GM12878 (cell line): ENCODE measurements around the gene MPEG1. TPM values are rescaled to one million over a fixed set of nuclear protein-coding genes. Genes with fewer than 3 reads are reported as not detected.

Experiments used
- ATAC-seq: fragments of 200-7000 bp; cut with Tn5 transposase; 3 replicates; pipeline ENCODE4 v1.9.1; 2020; ENCODE audit warnings: mild to moderate bottlenecking, moderate library complexity
- BruUV-seq: library from RNA; stranded (reverse); fragments of 400-500 nt; replicated peaks from 2 replicates; lab custom pipeline; 2021; lab: Mats Ljungman, UMichigan
- CTCF ChIA-PET: fragments of 300-600 bp; sonication (Branson Sonifier 250); formaldehyde crosslinking; extraction: SDS; loops from one replicate; lab custom pipeline; 2021; ENCODE audit warnings: inconsistent platforms; lab: Yijun Ruan, JAX
- POLR2A ChIA-PET: fragments of 350-600 bp; formaldehyde crosslinking; extraction: SDS; loops from one replicate; lab custom pipeline; 2021; ENCODE audit warnings: inconsistent platforms; lab: Charles Lee
- RAD21 ChIA-PET: fragments of 300-600 bp; sonication (Branson Sonifier 250); formaldehyde crosslinking; loops from one replicate; lab custom pipeline; 2023; ENCODE audit warnings: antibody characterized with exemption; ENCODE audit not compliant: unreplicated experiment; lab: Charles Lee
- SMC1A ChIA-PET: fragments of 300-600 bp; sonication (Branson Sonifier 250); formaldehyde crosslinking; loops from one replicate; lab custom pipeline; 2023; ENCODE audit not compliant: unreplicated experiment, uncharacterized antibody; lab: Charles Lee
- DNase-seq: peaks from one replicate; pipeline ENCODE4 v3.0.0-alpha.2; 2011; ENCODE audit warnings: low read depth, low spot score
- FAIRE-seq: peaks from 3 replicates; lab custom pipeline; 2011; peaks lifted over from hg19 to GRCh38; lab: Jason Lieb, UNC
- H2AFZ ChIP-seq: 2 replicates; pipeline ENCODE4 v1.6.0; 2011; ENCODE audit warnings: low read depth, low read length, control low read depth; ENCODE audit not compliant: control insufficient read depth
- H3K27ac ChIP-seq: 2 replicates; pipeline ENCODE4 v1.5.1; 2011; ENCODE audit warnings: control low read depth; ENCODE audit not compliant: control insufficient read depth, insufficient read depth
- H3K27me3 ChIP-seq, 2 experiments: replicated peaks in 1 of 2; 2 replicates each; pipeline versions ENCODE4 v1.6.0 to v1.6.1; 2011; ENCODE audit warnings: low read length in 1 of 2; ENCODE audit not compliant: control insufficient read depth in 2 of 2, insufficient read depth in 2 of 2
- H3K36me3 ChIP-seq, 2 experiments: 2 replicates each; pipeline ENCODE4 v1.5.1; 2011; ENCODE audit warnings: low read length in 1 of 2; ENCODE audit not compliant: control insufficient read depth in 2 of 2, insufficient read depth in 2 of 2
- H3K4me1 ChIP-seq: 2 replicates; pipeline ENCODE4 v1.6.1; 2011; ENCODE audit warnings: mild to moderate bottlenecking, low read length, moderate library complexity, mixed read lengths; ENCODE audit not compliant: control insufficient read depth, insufficient read depth
- H3K4me2 ChIP-seq: 2 replicates; pipeline ENCODE4 v1.6.0; 2011; ENCODE audit warnings: control low read depth; ENCODE audit not compliant: control insufficient read depth, insufficient read depth
- H3K4me3 ChIP-seq: fragments of 200-600 bp; sonication (generic); 2 replicates; pipeline ENCODE4 v1.5.1; 2016
- H3K79me2 ChIP-seq: 2 replicates; pipeline ENCODE4 v1.6.0; 2011; ENCODE audit warnings: low read length; ENCODE audit not compliant: control insufficient read depth, insufficient read depth
- H3K9ac ChIP-seq: 2 replicates; pipeline ENCODE4 v1.8.0; 2011; ENCODE audit warnings: low read length, control low read depth, mixed read lengths; ENCODE audit not compliant: control insufficient read depth, insufficient read depth
- H3K9me3 ChIP-seq: replicated peaks from 3 replicates; pipeline ENCODE4 v1.5.1; 2011; ENCODE audit warnings: mild to moderate bottlenecking, low read length; ENCODE audit not compliant: control insufficient read depth, insufficient read depth
- H4K20me1 ChIP-seq: 2 replicates; pipeline ENCODE4 v1.6.0; 2011; ENCODE audit not compliant: control insufficient read depth, insufficient read depth
- ETV6 ChIP-seq, 2 experiments: fragments of 450-650 bp in 1 of 2; IDR thresholded peaks in 1 of 2; conservative IDR thresholded peaks in 1 of 2; 2 replicates each; pipeline ENCODE4 v1.6.1; 2014; ENCODE audit warnings: antibody characterized with exemption in 1 of 2, borderline replicate concordance in 1 of 2, low read depth in 1 of 2, mild to moderate bottlenecking in 1 of 2, moderate library complexity in 1 of 2
- KDM1A ChIP-seq: fragments of 200-600 bp; sonication (generic); IDR thresholded peaks from 2 replicates; pipeline ENCODE4 v1.6.1; 2016; ENCODE audit warnings: borderline replicate concordance
- POLR2AphosphoS2 ChIP-seq: IDR thresholded peaks from 2 replicates; pipeline ENCODE4 v1.6.1; 2011; ENCODE audit warnings: low read depth, mild to moderate bottlenecking, low read length, improper control_type of control experiment, moderate library complexity
- WGBS: methylation state at CpG from one replicate; pipeline ENCODE4 v1.1.6; 2016; ENCODE audit warnings: low lambda C conversion rate; ENCODE audit not compliant: insufficient replicate concordance, insufficient coverage; ENCODE audit errors: missing lambda C conversion rate; 5-methylcytosine and 5-hydroxymethylcytosine counted together
- in situ Hi-C: fragments of 300-500 bp; cut with MboI; formaldehyde crosslinking; loops from 9 replicates; pipeline ENCODE4 v1.14.3; 2018; ENCODE audit warnings: mixed read lengths
- intact Hi-C: fragments of 100-400 bp; cut with micrococcal nuclease; formaldehyde crosslinking; loops from one replicate; pipeline ENCODE4 v1.14.2; 2022; ENCODE audit not compliant: unreplicated experiment
- polyA plus RNA-seq, 11 experiments: library from polyadenylated mRNA; depleted of rRNA in 4 of 11; unstranded in 6 of 11; stranded (reverse) in 5 of 11; fragments of >200 nt; fragmentation: Nextera tagmentation in 4 of 11; fragmentation: Illumina TruSeq in 1 of 11; extraction: Ambion mirVana in 4 of 11; extraction: Trizol in 1 of 11; gene quantifications; 1 replicate in 1 of 11; 2 replicates in 10 of 11; pipeline versions ENCODE4 v1.2.1 to v1.2.3, GENCODE V29; 2011 to 2016; ENCODE audit warnings: inconsistent platforms in 2 of 11, missing spikeins in 2 of 11, low read depth in 1 of 11
- total RNA-seq, 4 experiments: library from RNA; depleted of rRNA in 3 of 4; stranded (reverse); fragments of >200 nt in 3 of 4; fragmentation: Illumina TruSeq in 1 of 4; extraction: Trizol in 1 of 4; gene quantifications; 2 replicates each; pipeline versions ENCODE4 v1.2.1 to v1.2.3, GENCODE V29; 2013 to 2021

Gene MPEG1
- total and polyA plus RNA-seq, 10 of the 15 experiments (the other 5 are each of a cell fraction or from before 2014, with no cell fraction given) = 1.3 to 15.6 (median 11.7) TPM; not detected in 1

- intact Hi-C loops = loop anchor here (5.0 to 10.0 kb wide), 2 partner anchors 111 to 446 kb away; partner anchors contain the start of genes FAM111B and PATL1
These were observed 5.6 kb upstream of the MPEG1 start for GRCh38 chr11:59218319-59218718.

More at GRCh38 chr11:59218319-59218718, 5.6 kb upstream of the MPEG1 start:
- Histone ChIP-seq H4K20me1 (no peaks in the 10 kb centered on the region), H3K4me3 (no peak overlapping the region), H3K79me2 (no peaks in the 10 kb centered on the region; the same call in 1 of the 2 replicates), H3K4me1 (peaks cover 76% of the 10 kb centered on the region), H3K36me3 (no peaks in the 10 kb centered on the region), H3K4me2 (peak overlapping the region; percentile 47; the same call in 1 of the 2 replicates), H3K27ac (no peak overlapping the region), H3K9me3 (no peaks in the 10 kb centered on the region), H3K9ac (no peak overlapping the region), H3K27me3 (no peaks in the 10 kb centered on the region), H2AFZ (no peak overlapping the region)
- DNase-seq (no peak), FAIRE-seq (no peak), ATAC-seq (no peak)
- WGBS = 97% methylated on average over 4 of the region's 4 CpGs
- ChIA-PET CTCF (interaction anchor here (0.9 to 7.9 kb wide), 10 partner anchors 8 to 65 kb away, joined by 3 to 43 read pairs (median 6); partner anchors contain the start of gene DTX4), SMC1A (interaction anchor here (0.8 to 2.3 kb wide), 9 partner anchors 12 to 211 kb away, joined by 3 to 12 read pairs (median 3); no protein-coding TSS in a partner anchor), RAD21 (interaction anchor here (0.8 to 2.3 kb wide), 6 partner anchors 12 to 68 kb away, joined by 3 to 15 read pairs (median 3); partner anchors contain the start of gene DTX4), POLR2A (interaction anchor here (0.9 to 1.0 kb wide), 2 partner anchors 15 to 48 kb away, joined by 3 to 5 read pairs; no protein-coding TSS in a partner anchor)
- in situ Hi-C loops = loop anchor here (10.0 kb wide), 1 partner anchor 336 kb away; no protein-coding TSS in a partner anchor
- BruUV-seq = no TSS peak
- TF ChIP-seq POLR2AphosphoS2 = no peak
- TF ChIP-seq KDM1A = no peak
- 0 out of 4 replicates have a peak, but pooled peaks of 1 of the 2 experiments have one; percentile 5 for TF ChIP-seq ETV6 (conservative IDR thresholded peaks at IDR 0.05 in 1 of 2, IDR thresholded peaks at IDR 0.05 in 1 of 2; ENCODE audit: borderline replicate concordance in 1 of 2, low read depth in 1 of 2)
